GM18502 (cell line): Measurements from ENCODE around the gene ZNF575.
A peak's percentile ranks its signal among the peaks of the same experiment; 100 is the strongest.
"Not testable (repeated sequence)": the region's sequence is repeated elsewhere in the genome, so short reads cannot be mapped to it uniquely, and the experiment has no call there.

Source experiments
- ATAC-seq: cut with Tn5 transposase; IDR thresholded peaks from one replicate; pipeline ENCODE4 v1.9.1; 2021; ENCODE audit warnings: mild to moderate bottlenecking; ENCODE audit not compliant: unreplicated experiment, poor library complexity

ZNF575 gene

DNA sequence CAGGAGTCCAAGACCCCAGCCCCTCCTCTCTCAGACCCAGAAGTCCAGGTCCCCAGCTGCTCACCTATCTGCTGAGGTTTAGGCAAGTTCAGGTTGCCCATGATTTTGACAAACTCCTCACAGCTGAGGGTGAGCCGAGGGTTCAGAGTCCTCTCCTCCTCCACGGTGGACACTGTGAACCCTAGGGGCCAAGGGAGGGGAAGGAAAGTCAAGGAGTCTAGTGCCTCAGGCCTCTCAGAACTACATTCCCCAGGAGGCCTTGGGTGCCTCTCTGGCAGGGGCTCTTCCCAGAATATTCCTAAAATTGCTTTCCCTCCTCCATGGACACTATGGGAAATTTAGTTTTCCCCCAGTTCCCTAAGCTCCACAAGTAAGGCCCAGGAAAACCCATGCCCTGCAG is 25.1 kb upstream of the ZNF575 start:
- ATAC-seq = no peak

DNA sequence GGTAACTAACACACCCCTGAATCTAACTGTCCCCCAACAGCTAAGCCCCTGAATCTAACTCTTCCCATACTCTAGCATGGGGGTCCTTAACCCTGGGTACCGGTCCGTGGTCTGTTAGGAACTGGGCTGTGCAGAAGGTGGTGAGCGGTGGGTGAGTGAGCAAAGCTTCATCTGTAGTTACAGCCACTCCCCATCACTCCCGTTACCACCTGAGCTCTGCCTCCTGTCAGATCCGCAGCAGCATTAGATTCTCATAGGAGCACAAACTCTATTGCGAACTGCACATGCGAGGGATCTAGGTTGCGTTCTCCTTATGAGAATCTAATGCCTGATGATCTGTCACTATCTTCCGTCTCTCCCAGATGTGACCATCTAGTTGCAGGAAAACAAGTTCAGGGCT is 22.3 kb upstream of the ZNF575 start:
- ATAC-seq = no peak

DNA sequence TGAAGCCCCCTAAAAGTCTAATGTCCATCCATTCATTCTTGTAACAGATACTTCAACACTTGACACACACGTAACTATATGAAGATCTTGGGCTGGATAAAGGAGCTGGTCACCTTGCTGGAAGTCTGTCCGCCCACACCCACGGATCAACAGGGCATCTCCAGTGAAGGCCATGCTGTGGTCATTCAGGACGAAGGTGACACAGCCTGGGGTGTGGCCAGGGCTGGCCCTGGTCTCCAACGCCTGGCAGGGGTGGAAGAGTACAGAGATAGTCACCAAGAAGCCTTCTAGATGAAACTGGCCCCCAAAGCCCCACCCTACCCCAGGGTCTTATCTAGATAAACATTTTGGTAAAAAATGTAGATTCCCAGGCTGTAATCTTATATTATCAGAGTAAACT is 21.7 kb upstream of the ZNF575 start:
- ATAC-seq = no peak

DNA sequence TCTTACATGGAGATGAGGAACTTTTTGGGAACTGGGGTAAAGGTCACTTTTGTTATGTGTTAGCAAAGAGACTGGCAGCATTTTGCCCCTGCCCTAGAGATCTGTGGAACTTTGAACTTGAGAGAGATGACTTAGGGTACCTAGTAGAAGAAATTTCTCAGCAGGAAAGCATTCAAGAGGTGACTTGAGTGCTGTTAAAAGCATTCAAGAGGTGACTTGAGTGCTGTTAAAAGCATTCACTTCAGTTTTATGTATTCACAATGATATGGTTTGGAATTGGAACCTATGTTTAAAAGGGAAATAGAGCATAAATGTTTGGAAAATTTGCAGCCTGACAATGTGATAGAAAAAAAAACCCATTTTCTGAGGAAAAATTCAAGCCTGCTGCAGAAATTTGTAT is 20.6 kb upstream of the ZNF575 start:
- not testable (repeated sequence) for ATAC-seq

DNA sequence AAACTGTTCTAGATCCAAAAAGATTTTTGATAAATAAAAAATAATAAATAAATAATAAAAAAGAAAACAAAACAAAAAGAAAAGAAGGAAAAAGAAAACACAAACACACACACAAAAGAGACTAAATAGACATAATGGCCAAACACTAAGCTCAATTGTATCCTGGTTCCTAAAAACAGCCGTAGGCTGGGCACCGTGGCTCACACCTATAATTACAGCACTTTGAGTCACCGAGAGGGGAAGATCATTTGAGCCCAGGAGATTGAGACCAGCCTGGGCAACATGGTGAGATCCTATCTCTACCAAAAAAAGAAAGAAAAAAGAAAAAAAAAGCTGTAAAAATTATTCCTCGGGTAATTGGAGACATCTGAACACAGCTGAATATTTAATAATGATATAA is 14.9 kb upstream of the ZNF575 start:
- ATAC-seq = no peak

DNA sequence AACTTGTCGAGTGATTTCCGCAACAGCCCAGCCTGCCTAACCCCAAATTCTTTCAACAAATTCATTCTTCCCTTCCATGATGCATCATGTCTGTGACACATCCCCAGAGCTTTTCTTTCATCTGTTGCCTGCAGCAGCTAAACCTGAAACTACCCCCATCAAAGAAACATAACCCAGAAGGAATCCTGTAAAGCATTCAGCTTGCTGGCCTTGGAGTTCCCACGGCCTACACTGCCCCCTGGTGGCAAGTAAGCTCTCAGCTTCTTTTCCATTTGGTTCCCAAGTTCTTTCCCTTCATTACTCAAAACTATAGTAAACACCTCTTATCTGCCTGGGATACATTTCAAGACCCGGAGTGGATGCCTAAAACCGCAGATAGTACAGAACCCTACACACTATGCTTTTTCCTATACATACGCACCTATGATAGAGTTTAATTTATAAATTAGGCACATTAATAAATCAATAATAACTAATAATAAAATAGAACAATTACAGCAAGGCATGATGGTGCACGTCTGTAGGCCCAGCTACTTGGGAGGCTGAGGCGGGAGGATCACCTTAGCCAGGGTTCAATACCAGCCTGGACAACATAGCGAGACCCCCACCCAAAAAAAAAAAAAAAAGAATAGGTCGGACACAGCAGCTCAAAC is 13.4 kb upstream of the ZNF575 start:
- ATAC-seq = no peak

DNA sequence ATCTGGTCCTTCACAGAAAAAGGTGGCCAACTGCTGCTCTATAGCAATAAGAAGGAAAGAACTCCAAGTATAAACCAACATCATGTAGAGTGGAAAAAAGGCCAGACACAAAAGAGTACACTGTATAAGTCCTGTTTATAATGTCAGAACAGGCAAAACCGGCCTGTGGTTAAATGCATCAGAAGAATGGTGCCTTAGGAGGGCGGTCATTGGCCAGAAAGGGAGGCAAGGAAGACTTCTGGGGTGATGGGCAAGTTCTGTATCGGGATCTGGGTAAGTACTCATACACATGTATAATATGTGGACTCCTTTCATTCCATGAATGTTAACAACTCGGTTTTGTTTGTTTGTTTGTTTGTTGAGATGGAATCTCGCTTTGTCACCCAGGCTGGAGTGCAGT is 10.1 kb upstream of the ZNF575 start:
- ATAC-seq = no peak

DNA sequence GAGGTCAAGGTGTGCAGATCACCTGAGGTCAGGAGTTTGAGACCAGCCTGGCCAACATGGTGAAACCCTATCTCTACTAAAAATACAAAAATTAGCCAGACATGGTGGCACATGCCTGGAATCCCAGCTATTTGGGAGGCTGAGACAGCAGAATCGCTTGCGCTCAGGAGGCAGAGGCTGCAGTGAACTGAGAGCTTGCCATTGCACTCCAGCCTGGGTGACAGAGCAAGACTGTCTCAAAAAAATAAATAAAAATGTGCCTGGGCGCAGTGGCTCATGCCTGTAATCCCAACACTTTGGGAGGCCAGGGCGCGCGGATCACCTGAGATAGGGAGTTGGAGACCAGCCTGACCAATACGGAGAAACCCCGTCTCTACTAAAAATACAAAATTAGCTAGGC is 9.3 kb upstream of the ZNF575 start:
- not testable (repeated sequence) for ATAC-seq

DNA sequence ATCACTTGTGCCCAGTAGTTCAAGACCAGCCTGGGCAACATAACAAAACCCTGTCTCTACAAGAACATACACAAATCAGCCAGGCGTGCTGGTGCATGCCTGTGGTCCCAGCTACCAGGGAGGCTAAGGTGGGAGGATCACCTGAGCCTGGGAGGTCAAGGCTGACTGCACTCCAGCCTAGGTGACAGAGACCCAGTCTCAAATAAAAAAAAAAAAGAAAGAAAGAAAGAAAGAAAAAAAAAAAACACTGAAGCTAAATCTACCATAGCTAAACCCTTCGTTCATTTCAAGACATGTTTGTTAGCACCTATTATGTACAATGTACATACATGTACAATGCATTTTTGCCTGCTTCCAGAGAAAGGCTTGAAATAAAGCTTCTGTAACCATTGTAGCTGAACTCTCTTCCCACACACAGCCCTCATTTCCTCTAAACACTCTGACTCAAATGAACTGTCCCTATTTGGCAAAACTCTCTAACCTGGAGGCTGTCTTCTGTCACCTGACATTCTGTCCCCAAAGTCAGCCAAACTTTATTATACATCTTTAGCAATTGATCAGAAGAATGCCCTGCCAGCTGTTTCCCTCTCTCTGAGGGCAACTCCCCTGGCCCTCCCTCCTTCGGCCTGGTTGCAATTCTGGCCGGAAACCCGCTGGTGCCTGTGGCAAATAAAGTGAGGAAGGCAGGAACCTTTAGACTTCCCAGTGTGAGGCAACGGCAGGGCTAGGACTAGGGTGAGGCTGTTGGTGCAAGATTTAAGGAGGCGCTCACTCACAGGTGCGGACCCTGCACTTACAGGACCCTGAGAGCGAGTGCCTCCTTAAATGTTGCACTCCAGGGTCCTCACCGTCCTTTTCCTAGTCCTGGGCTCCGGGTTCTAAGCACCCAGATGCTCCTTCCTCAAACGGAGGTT is 7.8 kb upstream of the ZNF575 start:
- no peak for ATAC-seq

DNA sequence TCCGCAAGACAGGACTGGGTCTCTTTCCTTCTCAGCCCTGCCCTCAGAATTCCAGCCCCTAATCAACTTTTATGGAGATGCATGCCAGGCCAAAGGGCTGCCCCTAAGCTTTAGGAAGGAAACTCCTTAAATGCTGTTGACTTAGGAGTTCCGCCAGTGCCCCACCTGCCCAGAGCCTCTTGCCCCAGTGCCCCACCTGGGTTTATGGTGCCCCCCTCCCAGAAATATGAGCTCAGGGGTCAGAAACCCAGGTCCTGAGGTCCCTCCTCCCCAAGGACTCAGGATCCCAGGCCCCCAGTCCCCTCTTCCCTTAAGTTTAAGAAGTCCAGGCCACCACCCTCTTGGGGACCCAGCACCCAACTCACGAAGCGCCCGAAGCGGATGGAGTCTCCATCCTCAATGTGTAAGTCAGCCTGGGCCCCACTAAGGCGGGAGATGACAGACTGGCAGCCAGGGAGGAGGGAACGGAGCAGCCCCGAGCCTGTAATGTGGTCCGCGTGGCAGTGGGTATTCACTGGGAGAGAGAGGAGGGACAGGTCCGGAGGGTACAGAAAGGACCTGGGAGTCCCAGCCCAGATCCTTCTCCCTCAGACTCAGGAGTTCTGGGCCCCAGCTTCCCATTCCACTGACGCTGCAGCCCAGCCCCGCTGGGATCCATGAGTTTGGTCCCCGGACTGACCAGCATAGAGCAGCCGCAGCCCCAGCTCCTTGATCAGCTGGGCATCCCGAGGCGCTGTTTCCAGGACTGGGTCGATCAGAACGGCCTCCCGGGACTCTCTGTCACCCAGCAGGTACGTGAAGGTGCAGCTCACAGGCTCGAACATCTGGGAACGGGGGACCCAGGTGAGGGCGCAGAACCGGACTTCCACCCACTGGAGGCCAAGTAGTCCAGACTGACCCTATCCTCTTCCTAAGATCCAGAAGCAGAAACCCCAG is 6.9 kb upstream of the ZNF575 start:
- ATAC-seq = no peak

DNA sequence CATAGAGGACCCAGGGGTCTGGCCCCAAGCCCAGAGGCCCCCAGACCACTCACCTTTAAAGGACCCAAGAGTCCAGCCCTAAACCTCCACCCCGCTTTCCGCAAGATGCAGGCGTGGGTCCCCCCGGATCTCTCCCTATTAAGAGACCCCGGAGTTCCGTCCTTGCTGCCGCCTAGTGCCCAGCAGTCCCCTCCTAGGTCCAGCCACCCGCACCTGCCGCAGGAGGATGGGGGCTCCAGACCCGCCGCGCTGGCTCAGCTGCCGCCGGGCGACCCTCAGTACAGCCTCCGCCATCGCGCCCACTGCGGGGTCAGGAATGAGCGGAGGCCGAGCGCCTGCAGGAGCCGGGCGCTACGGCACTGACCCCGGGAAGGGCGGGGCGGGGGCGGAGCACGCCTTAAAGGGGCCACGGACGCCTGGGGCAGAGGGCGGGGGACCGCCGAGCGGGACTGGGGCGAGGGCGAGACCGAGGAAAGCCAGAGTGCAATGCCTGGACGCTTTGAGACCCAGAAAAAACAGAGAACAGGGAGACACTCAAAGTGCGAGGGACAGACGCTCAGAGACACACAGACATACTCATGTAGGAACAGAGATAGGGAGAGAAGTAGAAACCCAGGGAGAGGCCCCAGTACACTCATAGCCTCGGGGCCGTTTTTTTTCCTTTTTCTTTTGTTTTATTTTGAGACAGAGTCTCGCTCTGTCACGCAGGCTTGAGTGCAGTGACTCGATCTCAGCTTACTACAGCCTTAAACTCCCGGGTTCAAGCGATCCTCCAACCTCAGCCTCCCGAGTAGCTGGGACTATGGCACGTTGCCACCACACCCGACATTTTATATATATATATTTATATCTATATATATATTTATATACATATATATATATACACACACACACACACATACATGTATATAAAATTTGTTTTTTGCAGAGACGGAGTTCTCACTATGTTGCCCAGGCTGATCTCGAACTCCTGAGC is 5.8 kb upstream of the ZNF575 start, which contains the start of gene ETHE1:
Gene ETHE1 (minus strand): TSS at position 318 of the 976 bp plus-strand sequence. CDS start 24 bp downstream, at position 294.
- ATAC-seq = peak; percentile 70

DNA sequence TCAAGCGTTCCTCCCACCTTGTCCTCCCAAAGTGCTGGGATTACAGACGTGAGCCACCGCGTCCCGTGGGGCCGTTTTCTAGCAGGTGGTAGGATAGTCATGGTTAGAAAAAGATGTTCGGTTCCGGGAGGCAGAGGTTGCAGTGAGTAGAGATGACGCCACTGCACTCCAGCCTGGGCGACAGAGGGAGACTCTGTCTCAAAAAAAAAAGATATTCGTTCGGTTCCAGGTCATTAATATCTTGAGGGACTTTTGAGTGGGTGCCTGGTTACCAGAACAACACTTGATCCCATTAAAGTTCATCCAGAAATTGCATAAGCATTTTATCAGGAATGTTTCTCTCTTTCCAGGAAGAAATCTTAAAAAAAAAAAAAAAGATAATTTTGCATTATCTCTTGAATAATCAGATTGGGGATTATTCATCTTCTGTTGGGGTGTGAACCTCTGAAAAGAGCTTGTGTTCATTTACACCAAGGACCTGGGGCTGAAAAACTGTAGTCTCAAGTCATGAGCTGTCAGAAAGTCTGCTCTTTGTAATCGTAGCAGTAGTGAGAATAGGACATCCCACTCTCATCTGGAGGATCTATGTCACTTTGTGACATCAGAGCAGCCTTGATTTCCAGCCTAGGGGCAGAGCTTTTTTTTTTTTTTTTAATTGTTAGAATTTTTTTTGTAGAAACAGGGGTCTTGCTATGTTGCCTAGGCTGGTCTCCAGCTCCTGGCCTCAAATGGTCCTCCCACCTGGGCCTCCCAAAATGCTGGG is 4.9 kb upstream of the ZNF575 start:
- no peak for ATAC-seq

DNA sequence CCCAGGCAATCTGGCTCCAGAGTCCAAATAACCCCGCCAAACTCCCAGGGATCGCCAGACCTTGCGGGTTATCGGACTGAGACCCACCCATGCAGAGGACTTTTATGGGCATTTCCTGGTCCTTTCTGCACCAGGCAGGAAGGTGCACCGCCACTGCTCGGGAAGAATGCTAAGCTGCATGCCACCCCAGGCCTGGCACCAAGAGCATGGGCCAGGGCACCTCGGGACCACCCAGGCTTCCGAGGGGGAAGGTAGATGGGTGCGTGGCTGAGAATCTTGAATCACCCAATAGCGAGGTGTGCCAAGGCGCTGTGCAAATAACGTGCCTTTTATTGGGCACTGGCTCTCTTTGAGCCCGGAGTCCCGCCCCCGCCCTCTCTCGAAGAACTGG is 422 bp upstream of the ZNF575 start:
- ATAC-seq = peak; percentile 15

DNA sequence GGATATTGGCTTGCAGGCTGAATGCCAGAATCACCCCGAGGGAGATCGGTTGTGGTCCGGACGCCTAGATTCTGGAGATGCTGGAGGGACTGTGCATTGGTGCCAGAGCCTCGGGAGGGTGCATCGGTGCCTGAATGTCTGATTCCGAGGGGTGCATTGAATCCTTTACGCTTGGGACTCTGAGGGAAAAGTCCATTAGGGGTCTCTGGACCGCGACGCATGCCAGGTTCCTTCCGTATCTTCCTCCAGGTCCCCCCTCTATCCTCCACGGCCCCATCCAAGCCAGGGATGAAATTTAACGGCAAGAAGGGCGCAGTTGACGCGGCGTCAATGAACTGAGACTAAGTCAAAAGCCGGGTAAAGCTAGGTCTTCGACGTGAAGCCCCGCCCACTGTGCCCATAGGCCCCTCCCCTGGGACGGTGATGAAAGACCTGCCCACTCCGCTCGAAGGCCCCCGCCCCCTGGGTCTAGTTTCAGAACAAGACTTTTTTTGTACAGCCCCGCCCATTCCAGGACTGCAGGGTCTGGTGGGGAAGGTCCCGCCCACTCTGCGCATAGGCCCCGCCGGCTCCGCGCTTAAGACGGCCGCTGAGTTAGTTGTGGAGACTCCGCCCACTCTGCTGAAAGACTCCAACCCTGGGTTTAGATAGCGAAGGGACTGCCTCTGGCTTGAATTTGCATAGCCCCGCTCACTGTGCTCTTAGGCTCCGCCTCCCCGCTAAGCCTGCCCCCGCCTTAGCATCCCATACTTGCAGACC is 737 bp downstream of the ZNF575 start:
- ATAC-seq = peak; percentile 77

DNA sequence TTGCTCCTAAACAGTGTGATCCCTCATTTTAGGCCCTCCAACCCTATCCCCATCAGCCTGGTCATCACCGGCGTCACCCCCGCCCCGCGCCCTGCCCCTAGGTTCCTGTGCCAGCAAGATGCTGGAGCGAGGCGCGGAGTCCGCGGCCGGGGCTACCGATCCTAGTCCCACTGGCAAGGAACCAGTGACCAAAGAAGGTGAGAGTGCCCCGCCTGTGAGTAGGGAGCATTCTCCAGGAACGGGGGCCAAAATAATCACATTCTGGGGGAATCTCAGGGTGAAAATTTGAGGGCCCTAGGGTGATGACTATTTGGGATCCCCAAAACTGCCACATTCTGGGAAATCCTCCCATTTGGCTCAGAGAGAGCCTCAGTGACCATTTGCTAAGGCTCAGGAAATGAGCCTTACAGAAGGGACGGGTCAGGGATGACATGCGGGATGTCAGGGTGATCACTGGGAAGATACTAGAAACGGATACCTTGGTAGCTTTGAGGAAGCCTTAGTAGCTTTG is 1.4 kb downstream of the ZNF575 start:
- ATAC-seq = no peak

DNA sequence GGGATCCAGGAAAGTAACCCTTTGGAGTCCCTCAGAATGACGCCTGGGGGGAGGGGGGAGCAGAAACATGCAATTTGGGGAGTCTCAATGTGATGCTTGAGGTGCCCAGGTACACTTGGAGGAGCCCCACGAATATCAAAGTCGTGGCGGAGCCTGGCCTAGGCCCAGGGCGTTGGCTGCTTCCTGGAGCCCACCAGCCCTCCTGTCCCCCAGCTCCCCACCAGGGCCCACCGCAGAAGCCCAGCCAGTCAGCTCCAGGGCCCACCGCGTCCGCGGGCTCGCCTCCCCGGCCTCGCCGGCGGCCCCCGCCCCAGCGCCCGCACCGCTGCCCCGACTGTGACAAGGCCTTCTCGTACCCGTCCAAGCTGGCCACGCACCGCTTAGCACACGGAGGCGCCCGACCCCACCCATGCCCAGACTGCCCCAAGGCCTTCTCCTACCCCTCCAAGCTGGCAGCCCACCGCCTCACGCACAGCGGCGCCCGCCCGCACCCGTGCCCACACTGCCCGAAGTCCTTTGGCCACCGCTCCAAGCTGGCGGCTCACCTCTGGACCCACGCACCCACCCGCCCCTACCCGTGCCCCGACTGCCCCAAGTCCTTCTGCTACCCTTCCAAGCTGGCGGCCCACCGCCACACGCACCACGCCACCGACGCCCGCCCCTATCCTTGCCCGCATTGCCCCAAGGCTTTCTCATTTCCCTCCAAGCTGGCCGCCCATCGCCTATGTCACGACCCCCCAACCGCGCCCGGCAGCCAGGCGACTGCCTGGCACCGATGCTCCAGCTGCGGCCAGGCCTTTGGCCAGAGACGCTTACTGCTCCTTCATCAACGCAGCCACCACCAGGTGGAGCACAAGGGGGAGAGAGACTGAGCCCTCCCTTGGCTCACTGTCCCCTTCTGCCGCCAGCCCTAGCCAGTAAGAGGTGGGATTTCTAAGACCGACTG is 2.1 kb downstream of the ZNF575 start:
- ATAC-seq = no peak

DNA sequence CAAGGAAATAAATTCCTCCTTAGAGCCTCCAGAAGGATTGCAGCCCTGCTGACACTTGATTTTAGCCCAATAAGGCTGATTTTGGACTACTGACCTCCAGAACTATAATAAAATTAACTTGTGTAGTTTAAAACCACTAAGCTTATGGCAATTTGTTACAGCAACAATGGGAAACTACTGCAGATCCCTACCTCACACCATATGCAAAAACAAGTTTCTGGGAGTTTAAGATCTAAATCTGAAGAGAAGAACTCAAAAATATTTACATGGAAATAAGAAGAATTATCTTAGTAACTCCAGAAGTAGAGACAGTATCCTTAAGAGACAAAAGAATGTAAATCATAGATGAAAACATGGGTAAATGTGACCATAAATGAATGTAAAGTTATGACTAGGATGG is 5.9 kb downstream of the ZNF575 start:
- ATAC-seq = no peak
